Right renal pelvis (tissue), 4 donors: ENCODE measurements around the gene ZNF804B. TPM values are rescaled to one million over a fixed set of nuclear protein-coding genes. Genes with fewer than 3 reads are reported as not detected.
"Not testable (repeated sequence)": the region's sequence is repeated elsewhere in the genome, so short reads cannot be mapped to it uniquely, and the experiment has no call there.

Source experiments
- DNase-seq, 4 donors: peaks; one replicate each; pipeline ENCODE4 v3.0.0-alpha.2; 2013; ENCODE audit warnings: low read depth in 4 of 4, low spot score in 3 of 4, missing footprints in 1 of 4
- polyA plus RNA-seq, 4 donors: library from polyadenylated mRNA; unstranded; fragments of 120-200 nt; gene quantifications; one replicate each; pipeline ENCODE4 v1.2.1, GENCODE V29; 2013; ENCODE audit not compliant: insufficient read length in 4 of 4

ZNF804B gene
- polyA plus RNA-seq, 4 donors: 0.07 to 0.45 (median 0.26) TPM

DNA sequence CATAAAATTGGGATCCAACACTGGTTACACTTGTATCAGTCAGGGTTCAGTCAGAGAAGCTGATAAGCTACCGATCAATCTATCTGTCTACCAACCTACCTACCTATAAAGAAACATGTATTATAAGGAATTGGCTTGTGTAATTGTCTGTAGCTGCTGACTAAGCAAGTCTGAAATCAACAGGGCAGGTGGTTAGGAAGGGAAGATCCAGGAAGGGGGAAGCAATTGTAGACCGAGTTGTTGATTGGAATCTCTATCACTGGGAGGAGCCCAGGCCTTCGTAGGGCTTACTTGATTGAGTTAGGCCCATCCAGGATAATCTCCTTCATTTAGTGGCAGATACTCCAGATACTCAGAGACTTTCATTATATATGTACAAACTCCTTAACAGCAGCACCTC, 307.5 kb downstream of the ZNF804B start:
- no peak for DNase-seq

DNA sequence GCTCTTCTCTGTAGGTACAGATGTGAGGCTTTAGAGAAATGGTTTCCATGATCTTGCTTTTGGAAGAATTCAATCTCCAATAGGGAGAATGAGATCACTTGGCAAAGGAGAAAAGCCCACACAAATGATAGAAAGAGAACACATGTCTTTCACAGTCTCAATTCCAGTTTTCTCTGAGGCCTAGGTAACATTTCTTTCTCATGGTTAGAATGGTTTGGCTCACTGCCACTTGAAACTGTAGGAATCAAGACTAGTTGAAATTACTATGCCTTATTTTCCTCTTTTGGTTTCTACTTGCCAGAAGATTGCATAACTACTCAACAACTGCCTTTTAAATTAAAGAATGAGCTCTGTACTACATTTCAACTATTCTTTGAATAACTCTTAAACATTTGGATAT, 312.6 kb downstream of the ZNF804B start:
- DNase-seq: no peak

DNA sequence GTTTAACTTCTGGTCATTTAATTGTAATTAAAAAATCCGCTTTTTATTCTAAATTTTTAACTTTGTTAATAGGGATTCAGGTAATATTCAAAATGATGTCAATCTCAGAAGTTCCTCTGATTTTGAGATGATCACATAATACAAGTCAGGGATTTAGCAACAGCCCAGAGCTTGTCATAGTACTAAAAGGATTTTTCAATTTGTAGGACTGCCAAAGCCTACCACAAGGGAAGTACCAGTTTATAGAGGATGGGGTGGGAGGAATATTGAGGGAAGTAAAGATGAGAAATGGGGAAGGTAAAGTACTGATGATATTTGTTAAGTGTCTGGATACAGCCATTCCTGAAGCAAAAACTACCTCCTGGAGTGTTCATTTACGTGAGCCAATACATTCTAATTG, 314.3 kb downstream of the ZNF804B start:
- DNase-seq: no peak

DNA sequence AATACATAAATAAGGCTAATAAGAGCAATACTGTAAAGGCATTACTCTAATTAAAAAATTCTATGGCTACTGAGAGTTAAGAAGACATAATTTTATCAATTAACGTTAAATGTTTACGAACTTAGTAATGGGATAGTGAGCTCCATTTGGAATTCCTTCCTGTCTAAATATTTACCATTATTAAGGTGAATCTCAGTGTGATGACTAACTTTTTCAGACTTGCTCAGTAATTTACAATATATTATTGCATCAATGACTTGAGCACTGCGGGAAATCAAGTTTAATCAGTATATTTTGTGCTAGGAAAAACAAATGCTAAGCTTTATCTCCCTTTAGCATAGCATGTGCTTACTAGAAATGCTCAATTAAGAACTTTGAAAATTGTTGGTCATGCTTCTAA, 318.5 kb downstream of the ZNF804B start:
- no peak for DNase-seq

DNA sequence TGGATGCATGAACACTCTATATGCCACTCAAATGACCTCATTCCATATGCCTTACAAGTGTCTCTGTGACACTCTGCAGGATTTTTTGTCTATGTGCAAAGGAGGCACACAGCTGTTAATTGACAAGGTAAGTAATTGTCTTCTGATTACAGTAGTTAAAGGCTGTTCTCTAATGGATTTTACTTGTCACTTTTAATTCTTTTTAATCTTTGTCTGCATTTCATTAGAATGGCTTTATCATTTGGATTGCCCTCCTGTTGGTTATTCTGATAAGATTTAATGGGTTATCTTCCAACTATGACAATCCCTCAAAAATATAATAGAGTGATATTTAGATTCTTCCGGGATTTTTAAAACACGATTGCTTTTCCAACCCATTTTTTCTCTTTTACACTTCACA, 326.1 kb downstream of the ZNF804B start:
- no peak for DNase-seq

DNA sequence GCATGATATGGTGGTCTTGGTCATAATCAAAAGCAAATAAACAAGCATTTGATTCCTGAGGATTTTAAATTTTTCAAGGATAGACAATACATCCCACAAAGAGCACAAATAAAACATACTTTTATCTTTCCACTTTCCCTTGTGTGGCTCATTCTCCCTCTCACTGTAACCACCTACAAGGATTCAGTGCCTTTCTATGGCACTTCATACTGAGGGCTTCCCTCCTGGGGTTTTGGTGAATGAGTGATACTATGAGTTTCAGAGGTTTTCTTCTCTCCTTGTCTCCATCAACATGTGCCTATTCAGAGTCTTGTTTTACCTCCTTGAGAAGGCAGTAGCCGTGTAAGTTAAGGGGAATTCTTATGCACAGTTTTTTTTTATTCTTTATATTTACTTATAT, 332.1 kb downstream of the ZNF804B start:
- DNase-seq: no peak

DNA sequence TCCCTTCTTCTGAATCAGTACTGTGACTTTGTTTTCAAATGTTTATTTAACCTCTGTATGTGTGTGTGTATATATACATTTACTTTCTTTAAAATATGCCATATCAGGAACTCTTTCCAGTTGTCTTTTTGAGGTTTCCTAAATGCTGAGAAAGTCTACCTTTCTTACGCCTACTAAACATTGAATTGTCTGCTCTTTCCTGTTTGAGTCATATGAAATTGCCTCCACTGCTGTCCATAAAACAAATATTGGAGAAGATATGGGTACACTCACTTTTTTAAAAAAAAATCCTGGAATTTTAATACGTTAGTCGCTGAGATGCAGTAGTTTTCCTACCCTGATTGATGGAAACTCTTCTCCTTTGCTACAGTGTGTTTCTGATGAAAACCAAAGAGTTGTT, 334.8 kb downstream of the ZNF804B start:
- no peak for DNase-seq

DNA sequence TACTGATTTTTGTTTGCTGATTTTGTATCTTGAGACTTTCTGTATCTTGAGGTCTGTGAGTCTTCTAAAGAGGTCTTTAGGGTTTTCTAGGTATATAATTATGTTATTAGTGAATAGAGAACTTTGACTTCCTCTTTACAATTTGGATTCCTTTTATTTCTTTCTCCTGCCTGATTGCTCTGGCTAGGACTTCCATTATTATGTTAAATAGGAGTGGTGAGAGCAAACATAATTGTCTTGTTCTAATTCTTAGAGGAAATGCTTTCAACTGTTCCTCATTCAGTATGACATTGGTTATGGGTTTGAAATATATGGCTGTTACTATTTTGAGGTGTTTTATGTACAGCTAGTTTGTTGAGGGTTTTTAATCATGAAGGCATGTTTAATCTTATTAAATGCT, 344.1 kb downstream of the ZNF804B start:
- DNase-seq: no peak

DNA sequence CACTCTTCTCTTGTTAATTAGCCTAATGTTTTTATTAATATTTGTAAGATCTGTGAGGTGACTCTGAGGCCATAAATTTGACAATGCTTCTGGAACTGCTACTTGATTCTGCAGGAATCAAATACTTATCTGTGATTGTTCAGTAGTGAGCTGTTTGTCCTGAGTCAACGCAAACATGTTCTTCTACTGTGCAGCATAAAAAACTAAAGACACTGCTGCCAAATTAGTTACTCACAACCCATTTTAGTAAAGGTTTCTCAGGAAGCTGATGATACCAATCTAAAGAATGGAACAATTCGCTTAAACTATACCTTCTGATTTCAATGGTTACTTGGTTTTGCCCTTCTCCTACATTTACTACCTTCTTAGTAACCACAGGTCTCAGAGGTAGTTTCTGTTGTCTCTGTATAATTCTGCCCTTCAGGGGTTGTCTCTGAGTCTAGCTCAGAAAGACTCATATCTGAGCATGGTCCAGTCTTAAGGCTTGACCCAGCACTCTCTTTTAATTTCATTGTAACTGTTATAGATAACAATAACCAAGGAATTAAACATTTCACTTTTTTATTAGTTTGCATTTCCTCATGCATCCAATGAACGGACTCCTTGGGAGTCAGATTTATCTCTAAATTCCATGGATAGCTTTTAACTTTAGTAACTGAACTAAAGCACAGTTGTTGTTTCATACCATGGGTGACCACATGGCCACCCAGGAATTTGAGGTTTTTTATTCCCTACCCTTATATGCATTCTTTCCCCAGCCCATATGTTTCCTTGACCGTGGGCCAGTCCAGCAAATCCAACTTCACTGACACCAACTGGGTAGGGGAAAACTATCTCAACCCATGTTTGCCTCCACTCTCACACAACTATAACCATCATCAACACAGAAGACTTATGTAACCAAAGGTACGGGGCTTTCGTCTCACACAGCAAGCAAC, 345.5 kb downstream of the ZNF804B start:
- DNase-seq: no peak

DNA sequence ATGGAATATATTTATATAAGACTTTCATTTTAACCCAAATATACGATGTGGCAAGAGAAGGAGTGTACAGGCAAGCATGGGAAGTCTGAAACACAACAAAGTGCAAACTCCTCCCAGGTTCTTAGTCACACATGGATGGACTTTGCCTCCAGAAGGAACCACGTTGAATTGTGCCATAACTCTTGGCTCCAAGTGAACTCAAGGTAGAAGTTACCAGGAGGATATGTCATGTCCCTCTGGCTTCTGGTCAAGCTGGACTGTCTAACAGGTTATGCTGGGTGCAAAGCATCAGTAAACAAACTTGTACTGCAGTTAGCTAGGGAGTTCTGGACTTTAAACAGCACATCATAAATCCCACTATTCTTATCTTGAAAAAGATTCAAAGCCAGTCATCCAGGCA, 364.4 kb downstream of the ZNF804B start:
- DNase-seq: no peak

DNA sequence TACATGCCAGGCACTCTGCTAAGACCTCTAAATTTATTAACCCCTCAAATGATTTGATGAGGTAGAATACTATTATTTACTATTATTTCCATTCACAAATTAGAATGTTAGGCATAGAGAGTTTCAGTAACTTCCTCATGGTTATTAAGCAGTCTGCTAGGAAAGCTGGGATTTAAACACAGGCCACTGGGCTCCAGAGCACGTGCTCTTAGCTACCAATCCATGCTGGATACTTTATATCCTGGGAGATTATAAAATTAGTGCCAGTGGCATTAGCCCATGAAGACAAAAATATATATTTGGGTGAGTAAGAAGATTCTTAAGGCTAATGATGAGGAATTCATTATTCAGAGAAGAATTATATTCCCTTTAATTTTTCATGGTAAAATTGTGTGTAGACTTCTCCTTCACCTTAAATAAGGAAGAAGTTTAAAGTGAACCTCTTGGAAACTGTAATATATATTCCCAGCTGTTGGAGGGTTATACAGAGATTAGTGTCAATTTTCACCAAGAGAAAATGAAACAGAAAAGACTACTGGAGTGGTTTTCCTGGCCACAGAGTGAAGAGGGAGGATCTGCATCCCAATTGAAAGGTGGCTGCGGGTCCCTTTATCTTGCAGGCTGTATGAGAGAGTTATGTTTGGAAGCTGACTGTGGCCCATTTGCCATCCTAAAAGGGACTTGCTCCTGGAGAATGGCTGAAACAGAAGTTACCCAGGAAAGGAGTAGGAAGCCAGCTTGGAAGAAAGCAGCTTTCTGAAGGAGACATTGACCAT, 370.3 kb downstream of the ZNF804B start:
- no peak for DNase-seq

DNA sequence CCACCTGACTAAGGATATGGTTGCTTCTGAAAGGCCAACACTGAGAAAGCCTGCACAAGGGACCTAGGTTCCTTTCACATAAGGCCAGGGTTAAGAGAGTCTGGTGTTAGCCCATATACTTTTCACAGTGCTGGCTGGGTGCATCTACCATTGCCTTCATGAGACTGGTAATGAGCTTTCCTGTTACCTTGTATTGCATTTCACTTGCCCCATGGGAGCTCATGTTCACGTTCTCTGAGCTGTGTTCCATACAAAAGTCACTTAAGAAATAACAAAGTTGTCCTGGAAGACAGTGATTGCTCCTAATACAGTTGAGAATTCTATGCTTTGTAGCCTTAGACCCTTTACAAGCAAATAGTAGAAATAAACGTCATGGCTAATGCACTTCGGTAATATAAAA, 373.9 kb downstream of the ZNF804B start:
- DNase-seq: no peak

DNA sequence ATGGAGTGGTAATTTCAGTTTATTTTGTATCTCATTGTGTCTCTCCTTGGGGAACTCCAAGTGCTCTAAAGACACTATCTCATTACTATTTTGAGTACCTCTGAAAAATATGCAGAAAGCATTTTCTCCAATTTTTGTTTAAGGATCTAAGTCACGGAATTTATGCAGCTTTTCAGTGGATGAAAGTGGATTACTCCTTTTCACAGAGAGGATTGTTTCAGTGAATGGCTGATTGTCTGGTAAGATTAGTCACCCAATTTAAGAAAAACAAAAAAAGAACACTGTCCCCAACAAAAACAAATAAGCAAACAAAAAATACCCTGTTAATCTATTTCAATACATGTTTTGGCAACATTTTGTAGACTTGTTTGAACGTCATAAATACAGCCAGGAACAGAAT, 374.3 kb downstream of the ZNF804B start:
- DNase-seq: no peak

DNA sequence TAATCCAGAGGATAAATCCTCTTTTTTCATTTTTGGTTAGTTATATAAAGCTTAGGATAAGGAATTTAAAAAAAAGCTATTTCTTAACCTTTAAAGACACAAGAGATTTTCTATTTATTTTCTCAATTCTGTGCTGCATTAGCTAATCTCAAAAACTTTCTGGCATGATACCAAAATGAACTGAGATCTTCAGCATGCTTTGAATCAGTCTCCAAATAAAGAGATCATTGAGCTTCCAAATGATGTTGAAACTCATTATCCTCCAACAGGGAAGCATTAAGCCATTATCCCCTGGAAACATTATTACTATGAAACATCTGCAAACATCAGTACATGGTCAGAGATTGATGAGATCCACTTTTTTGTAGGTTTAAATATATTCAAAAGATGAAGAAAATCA, 386.3 kb downstream of the ZNF804B start:
- DNase-seq: no peak

DNA sequence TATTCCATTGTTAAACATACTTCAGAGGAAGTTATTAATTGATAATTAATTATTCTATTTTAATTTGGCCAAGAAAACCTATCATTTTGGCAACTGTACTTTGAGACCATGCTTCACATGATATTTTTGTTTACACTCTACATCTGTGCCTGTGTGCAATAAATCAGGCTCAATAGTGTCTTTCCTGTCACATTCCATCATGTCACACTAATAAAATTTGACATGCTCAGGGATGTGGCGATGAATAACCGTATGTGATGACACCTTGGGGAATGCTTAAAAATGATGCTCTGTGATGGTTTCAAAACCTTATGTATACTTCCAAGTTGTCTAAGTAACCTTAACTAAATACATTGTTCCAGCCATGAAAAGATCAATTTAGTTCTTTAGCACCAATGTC, 400.6 kb downstream of the ZNF804B start:
- DNase-seq: no peak

DNA sequence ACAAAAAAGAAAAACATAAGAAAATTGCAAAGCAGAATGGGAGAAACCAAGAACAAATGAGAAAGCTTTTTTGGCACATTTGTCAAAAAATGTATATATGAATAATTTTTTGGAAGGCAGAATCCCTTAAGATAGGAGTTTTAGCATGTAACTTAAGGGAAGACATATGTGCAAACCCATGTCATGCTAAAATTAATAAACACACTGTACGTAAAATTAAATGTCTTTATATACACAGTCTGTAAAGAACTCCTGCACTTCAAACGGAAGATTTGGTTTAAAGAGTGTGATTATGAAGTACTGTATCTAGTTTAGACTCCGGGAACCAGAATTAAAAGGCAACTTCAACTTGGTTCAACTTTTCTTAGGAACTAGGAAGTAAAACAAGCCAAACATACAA, 405.9 kb downstream of the ZNF804B start:
- DNase-seq: no peak

DNA sequence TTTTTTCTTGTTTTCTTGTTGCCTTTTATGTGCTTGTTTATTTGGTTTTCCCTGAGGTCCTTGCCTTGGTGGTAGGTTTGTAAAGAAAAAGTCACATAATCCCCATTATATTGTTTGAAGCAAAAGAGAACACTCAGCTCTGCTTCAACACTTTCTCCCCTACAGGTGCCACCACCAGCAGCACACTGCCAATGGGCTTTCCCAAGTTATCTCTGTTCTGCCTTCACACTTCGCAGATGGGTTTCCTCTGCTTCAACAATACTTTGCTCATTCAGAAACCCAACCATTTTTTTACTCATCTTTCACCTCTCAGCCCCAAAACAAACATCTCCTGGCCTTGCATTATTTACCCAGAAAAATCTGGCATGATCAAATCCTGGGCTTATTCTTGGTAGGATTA, 411.1 kb downstream of the ZNF804B start:
- DNase-seq: no peak

DNA sequence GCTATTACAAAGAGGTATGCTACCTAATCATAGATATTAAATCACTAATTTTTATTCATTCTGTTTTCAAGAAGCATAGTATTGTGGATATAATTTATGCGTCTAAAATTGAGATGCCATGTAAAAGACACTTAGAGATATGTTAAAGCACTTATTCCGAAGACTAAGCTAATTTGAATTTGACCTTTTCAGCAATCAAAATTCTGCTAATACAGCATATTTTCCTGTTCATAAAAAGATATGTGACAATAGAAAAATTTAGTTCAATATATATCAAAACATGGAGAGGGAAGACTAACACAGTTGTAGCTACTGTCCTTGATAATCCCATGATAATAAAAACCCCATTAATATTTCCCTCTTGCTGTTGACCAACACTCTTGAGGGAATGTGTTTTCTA, 422.6 kb downstream of the ZNF804B start:
- no peak for DNase-seq

DNA sequence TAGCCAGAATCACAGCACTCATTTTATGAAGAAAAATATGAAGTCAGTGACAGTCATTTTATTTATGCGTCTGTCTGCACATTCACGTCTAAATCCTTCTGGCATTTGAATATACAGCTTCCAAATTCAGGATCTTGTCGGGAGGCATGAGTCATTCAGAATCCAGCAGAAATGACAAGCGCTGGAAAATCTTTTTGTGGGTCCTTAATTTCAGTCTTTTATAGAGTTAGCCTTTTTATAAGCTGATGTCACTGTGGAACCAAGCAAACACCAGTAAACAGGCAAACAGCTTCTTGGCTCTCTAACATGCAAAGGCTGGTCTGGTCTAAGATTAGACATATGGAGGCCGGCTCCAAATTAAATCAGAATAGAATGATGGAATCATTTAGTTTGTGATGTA, 424.2 kb downstream of the ZNF804B start:
- DNase-seq: no peak

DNA sequence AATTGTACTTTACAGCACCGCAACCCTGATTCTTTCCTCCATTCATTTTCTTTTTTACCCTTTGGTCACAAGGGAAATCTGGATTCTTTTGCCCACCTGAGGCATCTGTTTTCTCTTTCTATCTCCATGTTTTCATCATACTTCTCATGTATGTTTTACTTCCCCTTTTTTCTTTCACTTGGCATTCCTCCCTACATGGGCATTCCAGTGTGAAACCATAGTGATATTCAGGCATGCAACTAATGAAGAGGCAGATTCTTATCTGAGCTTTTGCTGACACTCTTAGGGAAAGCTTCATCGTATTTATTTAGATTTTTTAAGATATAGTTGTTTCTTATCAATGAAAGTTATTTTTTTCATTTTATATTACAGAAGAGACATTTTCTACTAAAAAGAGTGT, 441.3 kb downstream of the ZNF804B start:
- DNase-seq: no peak

DNA sequence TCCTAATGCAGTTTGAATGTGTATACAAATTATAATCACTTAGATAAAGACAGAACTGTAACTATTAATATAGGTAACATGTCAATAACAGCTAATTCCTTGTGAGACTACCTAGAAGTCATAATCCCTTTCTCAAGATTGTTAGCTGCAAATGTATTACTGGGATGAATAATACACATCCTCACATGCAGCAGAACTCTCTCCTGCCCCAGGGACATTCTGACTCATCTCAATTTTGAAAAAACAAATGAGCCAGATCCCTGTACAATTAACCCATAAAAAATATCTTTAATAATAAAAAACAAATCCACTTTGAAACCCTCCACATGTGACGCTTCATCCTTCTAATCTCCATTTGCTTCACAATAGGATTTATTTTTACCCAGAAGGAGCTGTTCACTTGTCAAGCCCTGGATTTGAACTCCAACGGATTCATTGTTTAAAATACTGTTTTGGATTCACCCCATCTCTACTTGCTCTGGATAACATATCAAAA, 464.4 kb downstream of the ZNF804B start:
- no peak for DNase-seq

DNA sequence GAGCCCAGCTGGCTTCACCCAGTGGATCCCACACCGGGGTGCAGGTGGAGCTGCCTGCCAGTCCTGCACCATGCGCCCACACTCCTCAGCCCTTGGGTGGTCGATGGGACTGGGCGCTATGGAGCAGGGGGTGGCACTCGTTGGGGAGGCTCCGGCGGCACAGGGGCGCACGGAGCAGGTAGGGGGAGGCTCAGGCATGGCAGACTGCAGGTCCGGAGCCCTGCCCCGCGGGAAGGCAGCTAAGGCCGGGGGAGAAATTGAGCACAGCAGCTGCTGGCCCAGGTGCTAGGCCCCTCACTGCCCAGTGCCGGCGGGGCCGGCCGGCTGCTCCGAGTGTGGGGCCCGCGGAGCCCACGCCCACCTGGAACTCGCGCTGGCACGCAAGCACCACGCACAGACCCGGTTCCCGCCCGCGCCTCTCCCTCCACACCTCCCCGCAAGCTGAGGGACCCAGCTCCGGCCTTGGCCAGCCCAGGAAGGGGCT, 469.2 kb downstream of the ZNF804B start:
- DNase-seq: not testable (repeated sequence)
